HepG2 (cell line): ENCODE measurements around the gene SRSF3. TPM values are rescaled to one million over a fixed set of nuclear protein-coding genes. Genes with fewer than 3 reads are reported as not detected.
A peak's percentile ranks its signal among the peaks of the same experiment; 100 is the strongest.

Experiments
- EP300 ChIP-seq, 3 experiments: sonication (generic) in 1 of 3; formaldehyde crosslinking in 1 of 3; IDR thresholded peaks; 2 replicates each; pipeline versions ENCODE4 v1.5.1 to v1.6.1; 2011 to 2020; ENCODE audit warnings: low read depth in 2 of 3, low read length in 2 of 3, borderline replicate concordance in 1 of 3, improper control_type of control experiment in 1 of 3, mild to moderate bottlenecking in 1 of 3, missing genetic modification reagents in 1 of 3, moderate library complexity in 1 of 3
- ETV5 ChIP-seq: IDR thresholded peaks from 2 replicates; pipeline ENCODE4 v1.6.1; 2018; ENCODE audit warnings: missing biosample characterization, missing genetic modification reagents, inconsistent platforms, borderline replicate concordance
- KAT8 ChIP-seq: IDR thresholded peaks from 2 replicates; pipeline ENCODE4 v1.6.1; 2016; ENCODE audit warnings: missing genetic modification reagents, missing compliant biosample characterization
- MATR3 ChIP-seq: sonication (generic); formaldehyde crosslinking; IDR thresholded peaks from 2 replicates; pipeline ENCODE4 v1.4.0; 2020; ENCODE audit warnings: missing genetic modification reagents
- POLR2G ChIP-seq: fragments of 200-400 bp; formaldehyde crosslinking; IDR thresholded peaks from 2 replicates; pipeline ENCODE4 v1.6.1; 2018; ENCODE audit warnings: mild to moderate bottlenecking, low read depth, low read length, moderate library complexity
- TGIF2 ChIP-seq: IDR thresholded peaks from 2 replicates; pipeline ENCODE4 v1.6.1; 2016; ENCODE audit warnings: control low read depth, missing compliant biosample characterization
- THYN1 ChIP-seq: sonication (generic); formaldehyde crosslinking; IDR thresholded peaks from 2 replicates; pipeline ENCODE4 v1.8.1; 2023; ENCODE audit warnings: low read depth, mild to moderate bottlenecking, moderate library complexity, missing genetic modification reagents, borderline replicate concordance
- TMF1 ChIP-seq: sonication (generic); formaldehyde crosslinking; IDR thresholded peaks from 2 replicates; pipeline ENCODE4 v1.8.1; 2022; ENCODE audit warnings: low read depth, missing genetic modification reagents
- ZNF12 ChIP-seq: sonication (generic); formaldehyde crosslinking; IDR thresholded peaks from 2 replicates; pipeline ENCODE4 v1.5.0; 2020; ENCODE audit warnings: missing genetic modification reagents
- ZNF263 ChIP-seq: sonication (generic); formaldehyde crosslinking; IDR thresholded peaks from 2 replicates; pipeline ENCODE4 v1.4.0; 2020; ENCODE audit warnings: missing genetic modification reagents
- ZNF331 ChIP-seq: sonication (generic); formaldehyde crosslinking; IDR thresholded peaks from 2 replicates; pipeline ENCODE4 v1.4.0; 2020; ENCODE audit warnings: missing genetic modification reagents
- ZNF430 ChIP-seq: sonication (generic); formaldehyde crosslinking; IDR thresholded peaks from 2 replicates; pipeline ENCODE4 v1.9.0; 2021; ENCODE audit warnings: mild to moderate bottlenecking, missing genetic modification reagents
- ZNF766 ChIP-seq: sonication (generic); formaldehyde crosslinking; IDR thresholded peaks from 2 replicates; pipeline ENCODE4 v1.5.0; 2020; ENCODE audit warnings: missing genetic modification reagents, borderline replicate concordance
- polyA plus RNA-seq, 8 experiments: library from polyadenylated mRNA; depleted of rRNA in 3 of 8; stranded (reverse) in 7 of 8; unstranded in 1 of 8; fragments of >200 nt; fragmentation: Illumina TruSeq in 4 of 8; extraction: Trizol in 4 of 8; gene quantifications; 2 replicates each; pipeline versions ENCODE4 v1.2.1 to v1.2.3, GENCODE V29; 2011 to 2016; ENCODE audit warnings: low read depth in 4 of 8, missing spikeins in 1 of 8, mixed read lengths in 1 of 8; ENCODE audit not compliant: insufficient read depth in 1 of 8
- total RNA-seq, 5 experiments: library from RNA; depleted of rRNA; stranded (reverse); fragments of >200 nt; fragmentation: Illumina TruSeq; extraction: Trizol; gene quantifications; 2 replicates each; pipeline ENCODE4 v1.2.3, GENCODE V29; 2016; ENCODE audit warnings: low read depth in 1 of 5
- TF ChIP-seq, protein P1 (sequence below): sonication (generic); formaldehyde crosslinking; IDR thresholded peaks from 2 replicates; pipeline ENCODE4 v1.4.0; 2020; ENCODE audit warnings: mild to moderate bottlenecking, missing genetic modification reagents, borderline replicate concordance
- TF ChIP-seq, protein P2 (sequence below): sonication (generic); formaldehyde crosslinking; IDR thresholded peaks from 2 replicates; pipeline ENCODE4 v1.4.0; 2020; ENCODE audit warnings: missing genetic modification reagents

SRSF3 gene
- total and polyA plus RNA-seq, 2 of the 13 experiments (the other 11 are each of a cell fraction or from before 2014, with no cell fraction given) = 206 to 684 TPM

DNA sequence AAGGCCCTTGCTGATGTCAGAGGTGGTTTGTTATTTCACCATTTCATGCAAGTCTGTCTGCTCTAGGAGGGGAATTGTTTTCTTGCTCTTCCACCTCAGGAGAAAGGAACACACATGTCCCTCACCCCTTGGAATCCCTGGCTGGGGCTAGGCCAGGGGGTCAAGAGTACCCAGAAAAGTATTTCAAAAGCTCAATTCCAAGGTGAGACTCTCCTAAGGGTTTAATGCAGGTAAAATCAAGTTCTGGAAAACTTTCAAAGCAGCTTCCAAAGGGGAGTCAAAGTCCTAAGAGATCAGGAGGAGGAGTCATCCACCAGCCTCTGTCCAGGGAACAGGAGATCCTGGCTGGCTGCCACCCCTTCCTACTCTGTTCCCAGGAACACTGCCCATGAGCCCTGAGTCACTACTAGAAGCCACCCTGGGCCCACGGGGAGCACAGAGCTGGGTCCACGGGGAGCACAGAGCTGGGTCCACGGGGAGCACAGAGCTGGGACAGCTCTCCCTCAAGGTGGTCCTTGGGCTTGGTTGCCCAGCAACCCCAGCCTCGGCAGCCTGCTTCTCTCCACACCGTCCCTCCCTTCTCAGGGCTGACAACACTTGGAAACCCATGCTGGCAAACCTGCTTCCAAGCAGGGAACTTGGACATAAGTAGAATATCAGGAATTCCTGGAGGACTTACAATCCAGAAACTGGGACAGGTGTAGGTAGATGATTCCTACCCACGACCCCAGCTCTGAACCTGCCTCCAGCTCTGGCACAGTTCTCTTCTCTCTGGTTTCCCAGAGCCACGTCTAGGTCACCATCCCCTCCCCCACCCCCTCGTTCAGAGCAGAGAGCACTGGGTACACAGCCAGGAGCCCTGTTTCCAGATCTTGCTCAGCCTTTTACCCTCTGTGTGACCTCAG, 49.0 kb downstream of the SRSF3 start (continued):
- TF ChIP-seq ZNF331 (CRISPR knock-in tag) = no peak
- peak; percentile 29; the same call in 1 of the 2 replicates for TF ChIP-seq ETV5
- no peak for TF ChIP-seq MATR3 (CRISPR knock-in tag)
- 0 out of 2 replicates have a peak, but pooled peaks have one; percentile 31 for TF ChIP-seq ZNF766 (CRISPR knock-in tag)
- peak; percentile 52; the same call in 1 of the 2 replicates for TF ChIP-seq POLR2G
- no peak for TF ChIP-seq ZNF430 (CRISPR knock-in tag)
- TF ChIP-seq, protein P1, sequence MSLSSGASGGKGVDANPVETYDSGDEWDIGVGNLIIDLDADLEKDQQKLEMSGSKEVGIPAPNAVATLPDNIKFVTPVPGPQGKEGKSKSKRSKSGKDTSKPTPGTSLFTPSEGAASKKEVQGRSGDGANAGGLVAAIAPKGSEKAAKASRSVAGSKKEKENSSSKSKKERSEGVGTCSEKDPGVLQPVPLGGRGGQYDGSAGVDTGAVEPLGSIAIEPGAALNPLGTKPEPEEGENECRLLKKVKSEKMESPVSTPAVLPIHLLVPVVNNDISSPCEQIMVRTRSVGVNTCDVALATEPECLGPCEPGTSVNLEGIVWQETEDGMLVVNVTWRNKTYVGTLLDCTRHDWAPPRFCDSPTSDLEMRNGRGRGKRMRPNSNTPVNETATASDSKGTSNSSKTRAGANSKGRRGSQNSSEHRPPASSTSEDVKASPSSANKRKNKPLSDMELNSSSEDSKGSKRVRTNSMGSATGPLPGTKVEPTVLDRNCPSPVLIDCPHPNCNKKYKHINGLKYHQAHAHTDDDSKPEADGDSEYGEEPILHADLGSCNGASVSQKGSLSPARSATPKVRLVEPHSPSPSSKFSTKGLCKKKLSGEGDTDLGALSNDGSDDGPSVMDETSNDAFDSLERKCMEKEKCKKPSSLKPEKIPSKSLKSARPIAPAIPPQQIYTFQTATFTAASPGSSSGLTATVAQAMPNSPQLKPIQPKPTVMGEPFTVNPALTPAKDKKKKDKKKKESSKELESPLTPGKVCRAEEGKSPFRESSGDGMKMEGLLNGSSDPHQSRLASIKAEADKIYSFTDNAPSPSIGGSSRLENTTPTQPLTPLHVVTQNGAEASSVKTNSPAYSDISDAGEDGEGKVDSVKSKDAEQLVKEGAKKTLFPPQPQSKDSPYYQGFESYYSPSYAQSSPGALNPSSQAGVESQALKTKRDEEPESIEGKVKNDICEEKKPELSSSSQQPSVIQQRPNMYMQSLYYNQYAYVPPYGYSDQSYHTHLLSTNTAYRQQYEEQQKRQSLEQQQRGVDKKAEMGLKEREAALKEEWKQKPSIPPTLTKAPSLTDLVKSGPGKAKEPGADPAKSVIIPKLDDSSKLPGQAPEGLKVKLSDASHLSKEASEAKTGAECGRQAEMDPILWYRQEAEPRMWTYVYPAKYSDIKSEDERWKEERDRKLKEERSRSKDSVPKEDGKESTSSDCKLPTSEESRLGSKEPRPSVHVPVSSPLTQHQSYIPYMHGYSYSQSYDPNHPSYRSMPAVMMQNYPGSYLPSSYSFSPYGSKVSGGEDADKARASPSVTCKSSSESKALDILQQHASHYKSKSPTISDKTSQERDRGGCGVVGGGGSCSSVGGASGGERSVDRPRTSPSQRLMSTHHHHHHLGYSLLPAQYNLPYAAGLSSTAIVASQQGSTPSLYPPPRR (CRISPR knock-in tag) = no peak
- TF ChIP-seq THYN1 (CRISPR knock-in tag) = peak; percentile 50; the same call in 1 of the 2 replicates
- no peak; the same call in 1 of the 2 replicates for TF ChIP-seq ZNF12 (CRISPR knock-in tag)
- peak; percentile 100 for TF ChIP-seq ZNF263 (CRISPR knock-in tag)
- TF ChIP-seq KAT8 = peak; percentile 31; the same call in 1 of the 2 replicates
- no peak for TF ChIP-seq EP300 (IDR thresholded peaks at IDR 0.05; ENCODE audit: low read depth in 2 of 2, low read length in 2 of 2)
- TF ChIP-seq EP300 (CRISPR knock-in tag; IDR thresholded peaks at IDR 0.05; ENCODE audit: borderline replicate concordance) = 0 out of 2 replicates have a peak, but pooled peaks have one; percentile 13
- peak; percentile 76; the same call in 1 of the 2 replicates for TF ChIP-seq TGIF2 (CRISPR knock-in tag)
- TF ChIP-seq, protein P2, sequence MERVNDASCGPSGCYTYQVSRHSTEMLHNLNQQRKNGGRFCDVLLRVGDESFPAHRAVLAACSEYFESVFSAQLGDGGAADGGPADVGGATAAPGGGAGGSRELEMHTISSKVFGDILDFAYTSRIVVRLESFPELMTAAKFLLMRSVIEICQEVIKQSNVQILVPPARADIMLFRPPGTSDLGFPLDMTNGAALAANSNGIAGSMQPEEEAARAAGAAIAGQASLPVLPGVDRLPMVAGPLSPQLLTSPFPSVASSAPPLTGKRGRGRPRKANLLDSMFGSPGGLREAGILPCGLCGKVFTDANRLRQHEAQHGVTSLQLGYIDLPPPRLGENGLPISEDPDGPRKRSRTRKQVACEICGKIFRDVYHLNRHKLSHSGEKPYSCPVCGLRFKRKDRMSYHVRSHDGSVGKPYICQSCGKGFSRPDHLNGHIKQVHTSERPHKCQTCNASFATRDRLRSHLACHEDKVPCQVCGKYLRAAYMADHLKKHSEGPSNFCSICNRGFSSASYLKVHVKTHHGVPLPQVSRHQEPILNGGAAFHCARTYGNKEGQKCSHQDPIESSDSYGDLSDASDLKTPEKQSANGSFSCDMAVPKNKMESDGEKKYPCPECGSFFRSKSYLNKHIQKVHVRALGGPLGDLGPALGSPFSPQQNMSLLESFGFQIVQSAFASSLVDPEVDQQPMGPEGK (CRISPR knock-in tag) = peak; percentile 54; the same call in 1 of the 2 replicates
- 0 out of 2 replicates have a peak, but pooled peaks have one; percentile 57 for TF ChIP-seq TMF1 (CRISPR knock-in tag)
